Jurkat, Clone E6-1 (cell line): ENCODE results near the gene MAGEA10.

Source experiments
- DNase-seq: peaks from one replicate; pipeline ENCODE4 v3.0.0-alpha.2; 2011; ENCODE audit warnings: low read depth, low spot score
- H3K4me3 ChIP-seq: 2 replicates; pipeline ENCODE4 v1.5.1; 2011; ENCODE audit warnings: mild to moderate bottlenecking, low read length, control low read depth, moderate library complexity

Gene MAGEA10

GRCh38 chrX:152103866-152104265 is 34.5 kb downstream of the MAGEA10 start:
- no peak for DNase-seq
- H3K4me3 ChIP-seq, result no peak overlapping the region

GRCh38 chrX:152086141-152086540 is 52.2 kb downstream of the MAGEA10 start:
- no peak overlapping the region for H3K4me3 ChIP-seq
- no peak for DNase-seq
